OCI-LY1 (cell line): ENCODE results near the gene CFAP74.

Source experiments
- EZH2 ChIP-seq: fragments of 200-600 bp; sonication (generic), shearing (Covaris generic); IDR thresholded peaks from 2 replicates; pipeline ENCODE4 v1.8.0; 2017; ENCODE audit warnings: borderline replicate concordance, mixed run types, mild to moderate bottlenecking, antibody characterized with exemption, low read length, moderate library complexity, mixed read lengths
- TF ChIP-seq, protein P1 (sequence below): fragments of 200-600 bp; sonication (generic), shearing (Covaris generic); IDR thresholded peaks from 2 replicates; pipeline ENCODE4 v1.5.1; 2017; ENCODE audit warnings: mild to moderate bottlenecking, antibody characterized with exemption, low read length, moderate library complexity, mixed read lengths

DNA sequence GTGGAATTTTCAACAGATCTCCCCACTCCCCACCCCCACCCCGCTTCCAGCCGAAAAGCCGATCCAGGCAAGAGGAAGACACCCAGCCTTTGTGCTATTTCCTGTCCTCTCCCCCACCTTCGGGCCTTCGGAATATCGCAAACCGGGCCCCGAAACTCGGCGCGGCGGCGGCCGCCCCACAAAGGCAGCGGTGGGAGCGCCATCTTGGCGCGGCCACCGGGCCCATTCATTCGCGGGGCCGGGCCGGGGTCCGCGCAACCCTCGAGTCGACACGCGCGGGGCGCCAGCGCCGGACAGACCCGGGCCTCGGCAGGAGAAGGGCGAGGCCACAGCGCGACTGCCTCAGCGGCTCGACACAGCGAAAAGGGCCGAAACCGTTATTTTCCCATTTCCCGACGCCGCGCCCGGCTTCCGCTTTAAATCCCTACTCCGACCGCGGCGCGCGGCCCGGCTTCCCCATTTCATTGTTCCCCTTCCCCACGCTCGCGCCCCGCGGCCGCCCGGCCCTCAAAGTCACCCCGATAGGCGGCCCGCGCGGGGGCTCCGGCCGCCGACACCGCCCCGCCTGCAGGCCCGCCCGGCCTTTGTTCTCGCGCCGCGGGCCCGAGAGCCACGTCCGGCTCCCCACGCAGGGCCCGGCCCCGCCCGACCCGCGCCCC, 113.6 kb downstream of the CFAP74 start:
- TF ChIP-seq, protein P1, sequence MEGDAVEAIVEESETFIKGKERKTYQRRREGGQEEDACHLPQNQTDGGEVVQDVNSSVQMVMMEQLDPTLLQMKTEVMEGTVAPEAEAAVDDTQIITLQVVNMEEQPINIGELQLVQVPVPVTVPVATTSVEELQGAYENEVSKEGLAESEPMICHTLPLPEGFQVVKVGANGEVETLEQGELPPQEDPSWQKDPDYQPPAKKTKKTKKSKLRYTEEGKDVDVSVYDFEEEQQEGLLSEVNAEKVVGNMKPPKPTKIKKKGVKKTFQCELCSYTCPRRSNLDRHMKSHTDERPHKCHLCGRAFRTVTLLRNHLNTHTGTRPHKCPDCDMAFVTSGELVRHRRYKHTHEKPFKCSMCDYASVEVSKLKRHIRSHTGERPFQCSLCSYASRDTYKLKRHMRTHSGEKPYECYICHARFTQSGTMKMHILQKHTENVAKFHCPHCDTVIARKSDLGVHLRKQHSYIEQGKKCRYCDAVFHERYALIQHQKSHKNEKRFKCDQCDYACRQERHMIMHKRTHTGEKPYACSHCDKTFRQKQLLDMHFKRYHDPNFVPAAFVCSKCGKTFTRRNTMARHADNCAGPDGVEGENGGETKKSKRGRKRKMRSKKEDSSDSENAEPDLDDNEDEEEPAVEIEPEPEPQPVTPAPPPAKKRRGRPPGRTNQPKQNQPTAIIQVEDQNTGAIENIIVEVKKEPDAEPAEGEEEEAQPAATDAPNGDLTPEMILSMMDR: no peak
- TF ChIP-seq EZH2: no peak
